Urothelium cell line (cell line): Measurements from ENCODE around the gene MACROD1.
A peak's percentile ranks its signal among the peaks of the same experiment; 100 is the strongest.

ENCODE experiments used
- DNase-seq: peaks from one replicate; pipeline ENCODE4 v3.0.0; 2011; ENCODE audit warnings: low spot score, mixed read lengths
- FAIRE-seq: peaks from 2 replicates; lab custom pipeline; 2011; peaks lifted over from hg19 to GRCh38; lab: Jason Lieb, UNC

Gene MACROD1

DNA sequence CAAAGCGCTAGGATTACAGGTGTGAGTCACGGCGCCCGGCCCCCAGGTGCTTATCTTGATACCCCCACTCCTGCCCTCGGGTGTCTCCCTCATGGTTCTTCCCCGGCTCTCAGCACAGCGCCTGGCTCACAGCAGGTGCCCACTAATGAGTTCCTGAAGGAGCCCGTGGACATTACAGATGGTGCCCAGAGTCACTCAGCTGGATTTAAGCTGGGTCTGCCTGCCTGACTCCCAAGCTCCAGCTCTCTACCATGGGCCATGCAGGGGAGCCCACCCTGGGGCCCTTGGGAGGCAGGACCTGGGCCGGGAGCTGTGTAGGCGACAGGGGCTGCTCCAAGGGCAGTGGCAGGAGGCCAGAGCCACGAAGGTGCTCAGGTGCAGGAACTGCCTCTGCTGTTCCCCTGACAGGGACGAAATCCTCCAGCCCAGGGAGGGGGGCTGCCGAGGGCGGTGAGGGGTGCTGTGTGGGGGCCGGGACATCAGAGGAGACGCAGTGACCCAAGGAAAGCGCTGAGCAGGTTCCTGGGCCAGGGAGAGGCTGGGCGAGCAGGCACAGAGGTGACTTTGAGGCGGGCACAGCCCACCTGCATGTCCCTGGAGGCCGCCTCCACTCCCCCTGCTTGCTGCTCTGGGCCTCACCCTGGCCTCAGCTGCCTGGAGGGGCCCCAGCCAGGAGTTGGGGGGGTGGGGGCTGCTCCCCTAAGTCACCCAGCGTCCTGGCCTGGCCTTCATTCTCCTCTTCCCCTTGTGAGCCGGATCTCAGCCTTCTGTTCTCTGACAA is 144.7 kb downstream of the MACROD1 start:
- FAIRE-seq (no peak), DNase-seq (no peak)

- DNase-seq: no peak
- FAIRE-seq: no peak
Measured at GRCh38 chr11:64019106-64020037, 146.5 kb downstream of the MACROD1 start.

DNA sequence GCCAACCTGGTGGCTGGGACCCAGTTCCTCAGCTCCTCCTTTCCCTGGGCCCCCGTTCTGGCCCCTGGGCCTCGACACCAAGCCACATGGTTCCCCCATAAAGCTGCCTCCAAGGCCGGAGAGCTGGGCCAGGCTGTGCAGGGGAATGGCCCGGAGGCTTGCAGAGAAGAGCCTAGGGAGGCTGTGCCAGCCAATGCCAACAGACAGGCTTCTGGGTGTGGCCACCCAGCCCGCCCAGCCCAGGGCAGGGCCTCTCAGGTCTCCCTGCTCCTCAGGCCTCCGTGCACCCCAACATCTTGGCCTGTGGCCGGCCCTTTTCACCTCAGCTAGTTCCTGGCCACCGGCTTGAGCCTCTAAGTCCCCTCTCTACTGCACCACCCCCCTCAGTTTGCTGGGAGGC is 147.6 kb downstream of the MACROD1 start:
- DNase-seq (no peak), FAIRE-seq (no peak)

GRCh38 chr11:64017945-64018224 is 148.0 kb downstream of the MACROD1 start:
- no peak for FAIRE-seq

GRCh38 chr11:64015935-64016845 is 149.7 kb downstream of the MACROD1 start:
- DNase-seq (no peak), FAIRE-seq (no peak)

More at GRCh38 chr11:64017945-64018224, 148.0 kb downstream of the MACROD1 start:
- no peak for DNase-seq

DNA sequence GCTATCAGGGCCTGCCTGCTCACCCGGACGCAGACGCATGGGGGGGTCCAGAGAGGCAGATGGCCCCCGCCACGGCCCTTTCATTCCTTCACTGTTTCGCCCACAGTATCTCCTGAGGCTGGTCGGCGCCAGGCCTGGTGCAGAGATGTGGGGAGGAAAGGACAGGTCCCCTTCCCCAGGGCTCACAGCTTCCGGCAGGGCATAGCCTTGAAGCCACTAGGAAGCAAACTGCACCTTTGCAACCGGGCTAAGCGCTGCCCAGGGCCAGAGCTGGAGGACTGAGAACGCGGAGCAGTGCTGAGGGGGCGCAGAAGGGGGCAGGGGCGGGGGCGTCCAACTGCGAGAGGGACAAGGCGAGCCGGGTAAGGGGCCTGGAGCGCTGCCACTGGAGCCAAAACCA is 150.4 kb downstream of the MACROD1 start:
- DNase-seq (no peak), FAIRE-seq (no peak)

DNA sequence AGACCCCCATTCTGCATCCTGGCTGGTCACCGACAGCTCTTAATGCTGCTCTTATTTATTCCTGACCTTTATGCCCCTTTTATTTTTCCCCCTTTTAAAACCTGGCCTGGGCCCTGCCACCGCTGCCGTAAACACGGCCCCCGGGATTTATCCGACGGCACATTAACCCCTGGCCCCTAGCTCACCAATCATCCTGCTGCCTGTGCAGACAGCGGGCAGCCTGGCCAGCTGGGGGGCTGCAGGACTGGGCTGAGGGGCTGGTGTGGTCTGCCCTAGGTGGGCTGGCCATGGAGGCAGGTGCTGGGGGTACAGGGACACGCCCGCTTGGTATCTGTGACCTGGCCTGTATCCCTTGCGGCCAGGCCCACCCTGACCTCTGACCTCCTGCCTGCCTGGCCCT is 151.6 kb downstream of the MACROD1 start:
- FAIRE-seq: no peak
- DNase-seq: no peak

DNA sequence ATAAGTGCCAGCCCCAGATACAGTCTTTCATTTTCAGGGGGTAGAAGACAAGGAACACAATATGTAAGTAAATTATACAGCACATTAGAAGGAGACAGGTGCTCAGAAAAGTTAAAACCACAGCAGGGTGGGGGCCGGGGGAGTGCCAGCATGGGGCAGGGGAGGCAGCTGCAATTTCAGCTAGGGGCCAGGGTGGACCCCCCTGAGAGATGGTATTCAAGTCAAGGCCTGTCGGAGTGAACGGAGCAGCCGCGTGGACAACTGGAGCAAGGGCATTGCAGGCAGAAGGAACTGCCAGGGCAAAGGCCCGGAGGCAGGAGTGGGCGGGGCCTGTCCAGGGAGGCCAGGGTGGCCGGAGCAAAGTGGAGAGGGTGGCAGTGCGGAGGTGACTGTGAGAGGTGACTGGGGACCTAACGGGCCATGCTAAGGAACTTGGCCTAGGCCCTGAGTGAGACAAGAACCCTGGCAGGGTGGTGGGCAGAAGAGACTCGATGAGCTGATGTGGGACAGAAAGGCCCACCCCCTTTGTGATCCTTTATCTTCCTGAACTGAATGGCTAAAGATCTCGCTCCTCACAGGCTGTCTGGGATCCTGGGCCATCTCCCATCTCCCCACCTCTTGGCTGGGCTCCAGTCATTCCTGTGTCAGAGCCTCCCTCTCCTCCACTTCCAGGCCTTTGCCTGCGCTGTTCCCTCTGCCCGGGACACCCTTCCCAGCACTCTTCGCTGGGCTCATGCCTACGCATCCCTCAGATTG is 152.6 kb downstream of the MACROD1 start:
- no peak for DNase-seq
- no peak for FAIRE-seq

DNA sequence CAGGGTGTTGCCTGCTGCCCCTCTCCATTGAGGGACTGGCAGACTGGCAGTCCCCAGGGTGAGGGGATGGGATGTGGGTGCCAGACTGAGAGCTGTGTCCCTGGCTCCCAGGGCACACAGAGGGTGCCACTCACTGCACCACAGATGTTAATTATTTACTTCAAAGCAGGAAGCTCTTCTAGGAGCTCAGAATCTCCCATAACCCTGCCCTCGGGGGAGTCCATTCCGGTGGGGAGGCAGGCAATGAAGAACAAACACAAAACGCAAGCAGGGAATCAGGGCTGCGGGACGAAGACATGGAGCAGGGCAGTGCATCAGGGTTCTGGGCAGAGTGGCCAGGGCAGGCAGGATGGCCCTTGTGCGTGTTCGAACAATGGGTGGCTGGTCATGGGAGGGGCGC is 154.5 kb downstream of the MACROD1 start:
- no peak for FAIRE-seq
- no peak for DNase-seq

- FAIRE-seq (peak; percentile 91), DNase-seq (no peak)
Measured at GRCh38 chr11:64010783-64011182, 155.1 kb downstream of the MACROD1 start.

DNA sequence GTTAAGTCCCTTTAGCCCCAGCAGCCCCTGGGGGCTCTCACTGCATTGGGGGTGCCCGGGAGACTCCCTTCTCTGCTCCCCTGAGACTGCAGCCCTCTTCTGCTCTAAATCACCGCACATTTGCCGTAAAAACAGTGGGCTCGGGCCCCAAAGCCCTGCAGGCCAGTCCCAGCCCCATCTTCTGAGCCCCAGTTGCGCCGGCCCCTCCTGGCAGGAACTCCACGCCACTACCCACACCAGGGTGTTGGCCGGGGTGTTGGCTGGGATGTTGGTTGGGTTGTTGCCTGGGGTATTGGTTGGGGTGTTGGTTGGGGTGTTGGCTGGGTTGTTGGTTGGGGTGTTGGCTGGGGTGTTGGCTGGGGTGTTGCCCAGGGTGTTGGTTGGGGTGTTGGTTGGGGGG is 156.2 kb downstream of the MACROD1 start:
- no peak for FAIRE-seq
- DNase-seq: no peak

GRCh38 chr11:64008914-64009633 is 156.8 kb downstream of the MACROD1 start:
- FAIRE-seq (no peak), DNase-seq (no peak)

DNA sequence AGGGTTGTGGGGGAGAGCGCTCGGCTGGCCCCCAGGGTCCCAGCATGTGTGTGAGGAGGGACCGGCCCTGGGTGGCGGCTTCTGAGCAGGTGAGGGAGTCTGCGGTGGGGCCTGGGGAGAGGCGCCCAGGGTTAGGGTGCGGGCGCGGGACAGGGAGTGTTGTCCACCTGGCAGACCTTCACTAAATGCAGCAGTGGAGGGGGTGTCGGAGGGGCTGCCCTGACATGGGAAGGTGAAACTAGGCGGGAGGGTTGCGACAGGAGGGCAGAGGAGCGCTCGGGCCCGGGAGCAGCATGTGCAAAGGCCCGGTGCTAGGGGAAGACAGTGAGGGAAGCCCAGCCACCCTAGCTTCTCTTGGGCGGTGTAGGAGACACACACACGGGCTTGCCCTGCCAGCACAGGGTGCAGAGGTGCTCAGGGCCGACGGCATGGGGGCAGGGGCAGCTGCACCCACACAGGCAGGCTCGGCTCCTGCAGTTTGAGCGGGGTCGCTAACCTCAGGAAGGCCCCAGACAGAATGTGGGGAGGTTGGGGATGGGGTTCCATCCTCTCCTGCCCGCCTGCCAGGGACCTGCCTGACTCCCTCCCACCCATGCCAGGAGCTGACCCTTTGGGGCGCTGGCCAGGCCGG is 157.5 kb downstream of the MACROD1 start:
- no peak for DNase-seq
- no peak for FAIRE-seq

DNA sequence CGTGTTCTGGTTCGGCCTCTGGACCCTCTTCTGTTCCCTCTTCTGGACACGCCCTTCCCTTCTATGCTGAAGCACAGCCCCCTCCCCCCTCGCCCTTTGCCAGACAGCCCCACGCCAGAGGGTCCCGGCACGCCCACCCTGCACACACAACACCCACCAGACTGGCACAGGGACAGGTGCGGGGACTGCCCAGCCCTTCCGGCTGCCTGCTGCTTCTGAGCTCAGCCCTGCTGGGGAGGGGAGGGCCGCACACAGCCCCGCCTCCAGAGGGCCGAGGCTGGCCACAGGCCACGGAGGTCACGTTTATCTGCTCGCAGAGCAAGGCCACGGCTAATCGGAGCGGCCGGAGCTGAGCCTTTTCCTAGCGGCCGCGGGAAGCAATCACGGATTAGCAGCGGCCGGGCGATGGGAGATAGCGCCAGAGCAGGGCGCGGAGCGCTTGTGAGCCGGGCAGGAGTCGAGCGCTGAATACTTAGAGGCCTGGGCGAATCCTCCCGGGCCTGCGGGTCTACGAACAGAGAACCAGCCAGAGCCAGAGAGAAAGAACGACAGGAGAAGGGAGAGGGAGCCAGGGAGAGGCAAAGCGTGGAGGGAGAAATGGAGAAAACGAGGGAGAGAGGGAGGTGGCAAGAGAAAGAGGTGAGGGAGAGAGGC is 158.2 kb downstream of the MACROD1 start:
- DNase-seq (no peak), FAIRE-seq (no peak)

GRCh38 chr11:64007160-64007628 is 158.7 kb downstream of the MACROD1 start:
- FAIRE-seq (no peak), DNase-seq (no peak)

GRCh38 chr11:64006398-64006797 is 159.5 kb downstream of the MACROD1 start:
- FAIRE-seq: no peak
- DNase-seq: no peak

- FAIRE-seq (no peak), DNase-seq (no peak)
Measured at GRCh38 chr11:64005691-64006090, 160.2 kb downstream of the MACROD1 start.

DNA sequence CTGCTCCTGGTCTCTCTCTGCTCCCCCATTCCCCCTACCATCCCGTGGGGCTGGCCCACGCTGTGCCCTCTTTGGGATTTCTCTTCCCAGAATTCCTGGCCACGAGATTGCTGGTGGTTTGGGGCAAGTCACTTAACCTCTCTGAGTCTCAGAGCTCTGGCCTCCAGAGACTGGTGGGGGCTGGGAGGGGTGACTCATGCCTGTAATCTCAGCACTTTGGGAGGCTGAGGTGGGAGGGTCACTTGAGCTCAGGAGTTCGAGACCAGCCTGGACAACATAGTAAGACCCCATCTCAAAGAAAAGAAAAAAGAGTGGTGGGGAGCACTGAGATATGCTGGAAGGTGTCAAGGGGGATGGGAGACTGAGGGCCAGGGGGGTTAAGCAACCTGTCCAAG is 161.3 kb downstream of the MACROD1 start:
- DNase-seq: no peak
- FAIRE-seq: no peak
